NCI-H226 (cell line): Measurements from ENCODE around the gene CUBN.

ENCODE experiments used
- DNase-seq: peaks from one replicate; pipeline ENCODE4 v3.0.0-alpha.2; 2015

Gene CUBN

DNA sequence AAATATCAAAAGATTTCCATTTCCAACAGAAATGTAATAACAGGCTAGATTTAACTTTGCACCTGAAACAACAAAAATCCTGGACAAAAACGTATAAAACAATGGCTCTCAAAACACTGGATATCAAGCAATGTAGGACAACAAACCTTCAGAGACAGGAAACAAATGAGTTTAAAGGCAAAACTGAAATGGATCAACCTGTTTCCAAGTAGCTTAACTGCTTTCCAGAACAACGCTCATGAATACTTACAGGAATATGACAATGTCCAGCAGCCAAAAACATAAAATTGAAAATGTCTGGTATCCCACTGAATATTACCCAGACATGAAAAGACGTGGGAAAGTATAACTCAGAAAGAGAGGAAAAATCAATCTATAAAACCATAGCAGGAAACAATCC, 62.8 kb downstream of the CUBN start:
- DNase-seq: no peak

DNA sequence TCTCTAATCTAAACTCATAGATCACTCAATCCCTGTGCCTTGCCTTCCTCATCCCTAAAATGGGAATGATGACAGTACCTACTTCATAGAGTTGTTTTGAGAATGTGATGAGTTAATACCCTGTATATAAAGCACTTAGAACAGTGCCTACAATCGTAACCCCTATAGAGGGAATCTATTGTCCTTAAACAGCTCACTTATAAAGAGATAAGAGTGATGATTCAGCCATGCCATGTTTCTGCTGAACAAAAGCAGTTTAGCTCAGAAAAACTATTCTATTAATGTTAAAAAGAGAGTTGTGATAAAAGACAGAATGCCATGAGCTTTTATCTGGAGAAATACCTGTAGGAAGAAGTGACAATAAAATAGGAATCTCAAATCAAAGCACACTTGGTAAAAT, 63.6 kb downstream of the CUBN start:
- DNase-seq: no peak

DNA sequence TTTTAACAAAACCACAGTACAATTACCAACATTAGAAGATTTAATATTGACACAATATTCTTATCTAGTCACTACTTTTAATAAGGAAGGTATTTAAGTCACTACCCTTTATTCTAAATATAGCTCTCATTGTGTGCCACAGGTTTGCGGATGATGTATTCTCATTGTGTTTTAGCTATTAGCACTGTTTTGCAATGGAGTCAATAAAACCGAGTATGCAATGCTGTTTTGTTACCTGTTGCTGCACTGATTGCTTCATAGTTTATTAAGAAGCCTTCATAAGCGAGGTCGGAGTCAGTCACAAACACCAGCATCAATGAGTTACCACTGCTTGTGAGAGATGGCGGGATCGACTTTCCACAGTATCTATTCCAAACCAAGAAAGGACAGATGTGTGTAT, 64.3 kb downstream of the CUBN start:
- DNase-seq: no peak

DNA sequence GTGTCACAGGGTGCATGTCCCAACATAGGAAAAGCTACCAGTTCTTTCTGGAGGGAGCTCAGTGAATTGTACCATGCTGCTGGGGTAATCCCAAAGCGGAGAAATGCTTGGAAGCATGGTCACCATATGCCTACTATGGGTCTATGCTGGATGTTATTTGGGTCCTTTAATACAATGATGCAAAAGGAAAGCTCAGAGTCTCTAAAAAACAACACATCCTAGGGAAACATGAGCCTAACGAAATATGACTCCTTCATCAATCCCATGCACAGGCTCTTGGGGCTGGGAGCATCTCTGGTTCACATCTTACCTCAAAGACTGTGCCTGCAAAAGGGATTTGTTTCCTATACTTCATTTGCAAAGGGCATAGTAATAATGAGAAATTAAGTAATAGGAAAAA, 65.2 kb downstream of the CUBN start:
- DNase-seq: no peak

DNA sequence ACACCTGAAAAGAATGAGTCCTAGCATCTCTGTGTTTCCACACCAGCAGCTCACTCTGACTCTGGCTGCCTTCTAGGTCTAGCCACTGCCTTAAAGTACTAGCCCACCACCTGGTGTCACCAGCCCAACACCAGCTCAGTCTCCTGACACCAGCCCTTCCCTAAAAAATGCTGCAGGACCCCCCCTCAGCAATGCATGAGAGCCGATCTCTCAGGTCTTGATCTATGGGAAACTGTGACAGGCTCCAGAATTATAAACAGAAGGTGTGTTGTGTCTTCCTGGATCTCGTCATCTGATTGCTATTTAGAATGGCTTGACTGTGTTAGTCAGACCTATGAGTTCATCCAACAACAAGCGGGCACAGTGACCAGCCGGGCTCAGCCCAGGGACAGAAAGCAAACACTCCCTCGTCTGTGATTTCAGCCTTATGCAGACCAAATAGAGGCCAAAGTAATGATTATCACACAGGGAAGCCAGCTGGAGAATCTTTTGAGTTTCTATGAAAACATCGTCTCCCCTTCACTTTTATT, 66.6 kb downstream of the CUBN start:
- DNase-seq: peak; percentile 75

DNA sequence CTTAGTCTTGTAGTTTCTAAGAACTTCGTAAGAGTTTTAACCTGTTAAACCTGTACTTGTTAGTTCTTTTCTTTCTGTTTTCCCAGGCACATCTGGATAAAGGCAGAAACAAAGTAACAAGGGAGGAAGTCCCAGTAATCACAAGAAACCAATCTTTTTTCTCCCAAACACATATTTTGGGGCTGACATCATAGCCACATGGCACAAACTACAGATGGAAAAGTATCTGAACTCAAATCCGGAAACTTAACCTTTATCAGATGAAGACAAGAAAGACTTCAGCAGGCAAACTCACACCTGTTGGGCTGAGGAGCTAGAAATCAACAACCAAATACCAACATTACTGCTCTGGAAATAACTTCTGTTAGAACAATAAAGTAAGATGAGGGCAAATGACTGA, 67.1 kb downstream of the CUBN start:
- peak; percentile 72 for DNase-seq

DNA sequence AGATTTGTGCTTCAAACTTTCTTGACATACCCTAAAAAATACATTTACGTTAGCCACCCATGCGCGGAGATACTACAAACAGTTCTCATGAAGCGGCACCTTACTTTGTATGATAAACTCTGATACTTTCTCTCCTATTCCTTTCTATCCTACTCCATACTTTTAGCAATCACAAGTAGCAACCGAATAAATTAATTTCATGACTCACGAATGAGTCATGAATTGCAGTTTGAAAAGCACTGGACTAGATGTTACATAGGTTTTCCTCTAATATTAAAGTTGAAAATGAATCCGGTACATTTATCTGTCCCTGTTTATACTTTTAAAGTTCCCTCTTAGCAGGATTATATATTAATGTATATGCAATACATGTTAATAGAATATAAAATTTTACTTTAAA, 67.6 kb downstream of the CUBN start:
- DNase-seq: peak; percentile 79

DNA sequence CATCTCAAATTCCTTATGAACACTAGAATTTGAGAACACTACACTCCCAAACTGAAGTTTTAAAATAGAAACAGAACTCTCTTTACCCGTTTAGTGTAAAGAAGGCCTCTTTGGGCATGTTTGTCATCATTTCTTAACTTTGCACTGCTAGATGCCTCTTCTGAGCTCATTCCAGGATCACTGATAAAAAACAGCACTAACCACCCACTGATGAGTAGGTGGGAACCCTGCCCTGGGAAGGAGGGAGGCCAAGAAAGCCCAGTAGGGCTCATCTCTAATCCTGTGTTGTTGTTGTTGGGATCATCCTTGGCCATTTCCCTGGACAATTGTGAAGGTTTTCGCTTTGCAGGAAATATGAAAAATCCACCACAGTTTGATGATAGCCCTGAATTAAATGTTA, 68.2 kb downstream of the CUBN start:
- peak; percentile 47 for DNase-seq

DNA sequence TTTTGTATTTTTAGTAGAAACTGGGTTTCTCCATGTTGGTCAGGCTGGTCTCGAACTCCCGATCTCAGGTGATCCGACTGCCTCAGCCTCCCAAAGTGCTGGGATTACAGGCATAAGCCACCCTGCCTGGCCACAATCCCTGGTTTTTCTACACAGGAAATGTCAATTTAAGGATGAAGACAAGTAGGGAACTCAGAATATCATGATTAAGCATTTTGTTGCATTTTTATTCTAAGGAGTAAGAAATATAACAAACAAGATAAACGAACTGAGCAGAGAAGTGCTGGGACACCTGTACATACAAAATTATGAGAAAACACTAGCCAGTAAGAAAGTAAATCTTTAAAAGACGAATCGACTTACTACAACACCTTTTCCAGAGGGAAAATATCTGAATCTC, 69.3 kb downstream of the CUBN start:
- no peak for DNase-seq

DNA sequence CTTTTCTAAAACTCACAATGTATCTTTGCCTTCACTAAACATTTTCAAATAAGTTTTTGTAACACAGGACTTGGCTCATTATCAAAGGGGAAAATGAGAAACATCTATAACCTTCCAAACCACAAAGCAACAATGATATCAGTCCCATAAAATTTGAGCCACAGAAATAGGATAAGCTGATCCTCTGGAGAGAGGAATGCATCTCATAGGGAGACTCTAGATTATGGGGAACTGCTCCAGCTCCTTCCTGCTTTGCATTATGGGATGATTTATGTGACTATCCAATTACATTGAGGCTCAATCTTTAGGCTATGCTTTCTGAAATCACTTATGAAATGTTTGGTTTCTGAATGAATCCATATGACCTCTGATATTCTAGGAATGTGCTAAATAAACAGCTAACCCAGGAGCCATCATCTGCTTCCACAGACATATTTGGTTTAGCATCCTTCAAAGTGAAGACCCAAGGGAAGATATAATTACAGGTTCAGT, 70.4 kb downstream of the CUBN start:
- DNase-seq: peak; percentile 95

DNA sequence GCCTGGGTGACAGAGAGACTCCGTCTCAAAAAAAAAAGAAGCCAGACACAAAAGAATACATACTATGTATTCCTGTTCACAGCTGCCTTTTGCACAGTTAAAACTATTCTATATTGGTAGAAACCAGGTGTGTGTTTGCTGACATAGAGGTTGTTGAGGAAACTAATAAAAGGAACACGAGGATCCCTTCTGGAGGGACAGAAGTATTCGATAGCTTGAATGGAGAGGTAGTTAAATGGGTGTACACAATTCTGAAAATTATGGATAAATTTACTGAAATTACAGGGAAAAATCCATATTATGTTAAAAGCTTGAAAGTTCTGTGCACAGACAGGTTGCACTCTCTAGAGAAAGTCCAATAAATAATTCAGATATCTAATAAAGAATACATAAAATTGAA, 71.5 kb downstream of the CUBN start:
- DNase-seq: no peak

DNA sequence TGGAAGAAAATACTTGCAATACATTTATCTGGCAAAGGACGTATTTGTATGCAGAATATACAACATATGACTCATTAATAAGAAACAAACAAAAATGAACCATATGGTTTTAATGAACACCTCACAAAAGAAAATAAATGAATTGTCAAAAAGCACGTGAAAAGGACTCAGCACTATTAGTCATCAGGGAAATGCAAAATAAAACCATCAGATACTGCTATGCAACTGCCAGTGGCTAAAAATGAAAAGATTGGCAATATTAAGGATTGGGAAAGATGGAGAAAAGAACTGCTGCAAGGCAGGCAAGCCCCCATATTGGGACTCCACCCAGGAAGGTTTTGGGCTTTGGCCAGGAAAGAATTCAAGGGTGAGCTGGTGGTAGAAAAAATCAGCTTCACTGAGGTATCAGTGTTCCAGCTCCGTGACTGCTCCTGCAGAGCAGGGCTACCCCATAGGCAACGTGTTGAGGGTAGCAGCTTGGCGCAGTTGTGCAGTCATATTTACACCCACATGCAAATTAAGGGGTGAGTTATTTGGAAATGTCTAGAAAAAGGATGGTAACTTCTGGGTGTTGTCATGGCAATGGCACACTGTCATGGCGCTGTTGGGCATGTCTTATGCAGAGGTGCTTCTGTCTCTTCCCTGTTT, 72.7 kb downstream of the CUBN start:
- DNase-seq: no peak

DNA sequence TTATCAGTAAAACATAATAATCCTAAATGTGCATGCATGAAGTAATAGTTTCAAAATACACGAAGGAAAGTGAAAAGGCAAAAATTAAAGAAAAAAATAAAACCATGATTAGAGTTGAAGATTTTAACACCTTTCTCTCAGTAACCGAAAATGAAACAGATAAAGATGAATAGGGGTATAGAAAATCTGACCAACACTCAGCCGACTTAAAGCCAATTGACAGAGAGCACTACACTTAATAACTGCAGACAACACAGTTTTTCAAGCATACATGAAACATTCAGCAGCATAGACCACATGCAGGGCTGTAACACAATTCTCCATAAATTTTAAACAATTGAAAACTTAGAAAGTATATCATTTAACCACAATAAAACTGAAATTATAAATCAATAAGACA, 76.1 kb downstream of the CUBN start:
- no peak for DNase-seq

DNA sequence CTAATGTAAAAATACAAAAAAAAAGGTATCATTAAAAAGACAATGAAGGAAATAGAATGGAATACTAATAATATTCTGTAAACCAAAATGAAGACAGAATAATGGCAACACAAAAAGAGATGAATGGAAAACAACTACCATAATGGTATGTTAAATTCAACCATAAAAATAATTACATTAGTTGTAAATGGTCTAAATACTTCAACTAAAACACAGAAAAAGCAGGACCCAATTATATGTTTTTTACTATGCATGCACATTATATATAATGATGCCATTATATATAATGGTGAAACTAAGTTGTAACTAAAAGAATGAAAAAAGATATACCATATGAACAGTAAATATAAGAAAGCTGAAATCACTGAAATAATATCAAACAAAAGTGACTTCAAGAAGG, 76.5 kb downstream of the CUBN start:
- DNase-seq: no peak

DNA sequence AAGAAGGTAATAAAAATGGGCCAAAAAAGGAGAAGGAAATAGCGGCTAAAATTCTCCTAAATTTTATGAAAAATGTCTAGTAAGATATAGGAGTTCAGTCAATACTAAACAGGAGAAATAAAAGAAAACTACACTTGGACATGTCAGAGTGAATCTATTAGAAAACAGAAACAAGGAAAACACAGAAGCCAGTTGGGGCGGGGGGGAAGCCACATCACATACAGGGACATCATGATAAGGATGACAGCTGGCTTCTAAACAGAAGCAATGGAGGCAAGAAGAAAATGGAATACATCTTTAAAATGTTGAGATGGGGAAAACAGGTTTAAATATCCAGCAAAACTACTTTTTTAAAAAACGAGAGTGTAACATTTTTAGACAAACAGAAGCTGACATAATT, 77.8 kb downstream of the CUBN start:
- DNase-seq: no peak

DNA sequence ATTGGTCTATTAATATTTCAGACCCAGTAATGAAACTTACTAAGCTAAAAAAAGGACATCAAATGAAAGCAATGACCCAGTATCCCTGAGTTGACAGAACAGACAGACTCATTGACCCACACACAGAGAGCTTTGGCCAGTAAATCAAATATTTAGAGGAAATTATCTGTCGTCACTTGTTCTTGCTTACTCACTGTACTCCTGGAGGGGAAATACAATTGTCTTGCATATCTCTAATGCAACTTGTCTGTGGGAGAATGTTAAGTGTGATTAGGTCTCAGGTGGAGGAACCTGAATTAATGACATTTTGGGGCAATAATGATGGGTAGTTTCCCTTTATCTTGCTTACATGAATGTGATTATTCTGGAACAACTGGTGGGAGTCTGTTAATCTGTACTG, 80.4 kb downstream of the CUBN start:
- no peak for DNase-seq

DNA sequence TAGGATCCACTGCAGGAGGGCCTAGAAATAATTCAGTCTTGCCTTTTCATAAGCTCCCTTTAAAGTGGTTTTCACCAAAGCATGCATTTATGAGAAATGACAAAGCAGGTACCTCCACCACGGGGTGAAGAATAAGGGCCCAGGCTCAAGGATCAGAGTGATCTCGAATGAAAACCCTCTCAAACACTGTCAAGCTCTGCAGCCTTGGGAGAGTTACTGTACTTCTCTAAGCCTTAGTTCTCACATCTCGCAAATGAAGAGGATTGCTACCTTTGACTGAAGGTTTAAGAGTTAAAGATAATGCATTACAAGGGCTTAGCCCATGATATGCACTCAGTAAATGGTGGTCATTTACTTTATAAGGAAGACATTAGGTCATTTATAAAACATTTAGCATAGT, 81.7 kb downstream of the CUBN start:
- no peak for DNase-seq

DNA sequence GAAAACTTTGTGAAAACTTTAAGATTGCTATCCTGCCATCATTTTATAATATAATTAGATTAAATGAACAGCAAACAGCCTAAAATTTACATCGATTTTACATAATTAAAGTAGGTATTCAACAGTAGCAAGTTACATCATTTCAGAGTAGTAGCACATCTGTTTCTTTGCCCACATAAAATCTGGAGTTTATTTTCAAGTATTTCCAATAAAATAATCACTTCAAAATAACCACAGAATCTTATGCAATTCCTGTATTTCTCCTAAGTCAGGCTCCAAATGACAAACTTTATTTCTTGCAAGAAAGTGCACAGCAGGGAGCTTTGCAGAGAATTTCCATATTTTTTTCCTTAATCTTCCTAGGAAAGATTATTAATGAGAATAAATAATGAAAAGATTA, 82.6 kb downstream of the CUBN start:
- DNase-seq: no peak

DNA sequence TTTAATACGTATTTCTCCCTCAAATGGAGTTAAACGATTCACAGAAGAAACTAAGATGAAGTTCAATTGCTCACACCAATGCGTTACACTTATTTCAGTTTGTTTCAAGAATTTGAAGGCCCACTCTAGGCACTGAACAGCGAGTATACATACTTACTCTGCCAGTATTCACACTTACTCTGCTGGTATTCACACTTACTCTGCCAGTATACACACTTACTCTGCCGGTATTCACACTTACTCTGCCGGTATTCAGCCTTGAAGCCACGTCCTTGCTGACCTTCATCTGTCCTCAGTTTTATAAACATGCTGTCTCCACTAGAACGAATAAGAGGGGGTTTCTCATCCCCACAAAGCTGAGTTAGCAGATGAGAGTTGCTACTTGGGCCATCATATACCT, 86.0 kb downstream of the CUBN start:
- no peak for DNase-seq

DNA sequence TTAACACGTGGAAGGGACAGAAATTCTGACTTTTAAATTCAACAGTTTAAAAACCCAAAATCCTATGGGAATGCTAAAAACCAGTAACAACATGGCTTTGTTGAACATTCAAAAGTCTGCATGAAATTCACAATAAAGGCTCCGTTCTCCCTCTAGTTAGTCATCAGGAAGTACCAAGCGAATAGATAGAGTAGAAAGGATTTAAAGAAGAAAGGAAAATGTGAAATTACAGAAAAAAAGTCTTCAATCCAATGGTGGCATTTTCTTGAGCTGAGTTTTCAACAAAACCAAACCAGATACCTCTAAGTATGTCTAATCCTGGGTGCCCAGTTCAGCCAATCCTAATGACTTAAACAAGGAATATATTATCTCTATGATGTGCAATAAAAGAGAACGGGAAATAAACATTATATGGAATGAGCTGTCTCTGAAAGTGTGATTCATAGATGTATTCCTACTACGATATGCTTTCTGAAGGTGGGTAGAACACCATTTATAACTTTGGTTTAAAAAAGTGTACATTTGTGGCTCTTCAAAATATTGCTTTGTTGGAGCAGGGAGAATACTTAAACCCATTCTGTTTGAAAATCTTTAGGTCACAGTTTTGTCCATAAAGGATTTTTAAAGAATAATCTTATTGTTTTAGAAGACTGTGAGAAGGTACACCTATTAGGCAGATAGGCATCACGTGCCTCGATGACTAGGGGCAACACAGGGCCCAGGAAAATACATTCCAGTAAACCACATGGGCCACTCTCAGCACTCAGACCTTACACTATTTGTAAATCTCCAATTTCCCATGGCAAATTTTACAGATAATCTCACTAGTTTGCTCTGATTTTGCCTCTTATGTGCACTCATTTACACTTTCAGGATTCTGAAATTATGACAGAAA, 87.7 kb downstream of the CUBN start:
- DNase-seq: no peak

DNA sequence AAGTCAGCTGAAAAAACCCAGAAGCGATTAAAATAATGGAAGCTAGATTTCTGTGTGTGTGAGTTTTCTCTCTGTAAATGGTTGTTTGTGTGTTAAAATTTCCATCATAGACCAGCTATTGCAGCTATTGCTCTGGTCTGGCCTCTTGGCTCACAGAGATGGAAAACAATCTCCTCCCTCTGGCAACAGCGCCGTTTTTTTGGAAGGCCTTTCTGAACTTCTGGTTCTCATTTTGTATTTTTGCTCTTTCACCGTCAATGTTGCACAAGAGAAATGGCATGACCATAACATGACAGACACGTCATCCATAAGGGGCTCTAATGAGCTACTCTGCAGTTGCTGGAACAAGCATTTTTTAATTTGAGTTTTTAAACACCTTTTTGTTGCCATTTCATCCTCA, 91.0 kb downstream of the CUBN start:
- no peak for DNase-seq

DNA sequence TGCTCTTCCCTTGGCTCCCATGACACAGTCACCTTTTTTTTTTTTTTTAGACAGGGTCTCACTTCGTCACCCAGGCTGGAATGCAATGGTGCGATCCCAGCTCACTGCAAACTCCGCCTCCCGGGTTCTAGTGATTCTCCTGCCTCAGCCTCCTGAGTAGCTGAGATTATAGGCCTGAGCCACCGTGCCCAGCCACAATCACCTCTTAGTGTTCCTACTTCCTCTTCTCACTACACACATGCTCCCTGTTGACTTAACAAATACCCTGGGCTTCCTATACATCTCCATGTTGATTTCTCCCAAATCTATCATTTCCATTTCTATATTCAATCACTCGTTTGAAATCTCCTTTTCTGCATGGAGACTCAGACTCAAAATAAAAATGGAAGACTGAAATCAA, 91.7 kb downstream of the CUBN start:
- no peak for DNase-seq

DNA sequence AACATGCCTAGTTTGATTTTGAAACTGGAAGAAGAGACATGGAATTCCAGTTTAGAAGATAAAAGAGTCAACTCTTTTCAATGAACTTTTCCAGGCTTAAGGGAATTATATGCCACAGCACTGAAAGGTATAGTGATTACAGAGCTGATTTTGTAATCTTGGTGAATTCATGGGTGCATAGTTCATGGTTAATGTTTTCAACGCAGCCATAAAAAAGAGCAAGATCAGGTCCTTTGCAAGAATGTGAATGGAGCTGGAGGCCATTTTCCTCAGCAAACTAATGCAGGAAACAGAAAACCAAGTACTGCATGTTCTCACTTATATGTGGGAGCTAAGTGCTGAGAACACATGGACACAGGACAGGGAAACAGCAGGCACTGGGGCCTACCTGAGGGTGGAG, 94.2 kb downstream of the CUBN start:
- DNase-seq: no peak

DNA sequence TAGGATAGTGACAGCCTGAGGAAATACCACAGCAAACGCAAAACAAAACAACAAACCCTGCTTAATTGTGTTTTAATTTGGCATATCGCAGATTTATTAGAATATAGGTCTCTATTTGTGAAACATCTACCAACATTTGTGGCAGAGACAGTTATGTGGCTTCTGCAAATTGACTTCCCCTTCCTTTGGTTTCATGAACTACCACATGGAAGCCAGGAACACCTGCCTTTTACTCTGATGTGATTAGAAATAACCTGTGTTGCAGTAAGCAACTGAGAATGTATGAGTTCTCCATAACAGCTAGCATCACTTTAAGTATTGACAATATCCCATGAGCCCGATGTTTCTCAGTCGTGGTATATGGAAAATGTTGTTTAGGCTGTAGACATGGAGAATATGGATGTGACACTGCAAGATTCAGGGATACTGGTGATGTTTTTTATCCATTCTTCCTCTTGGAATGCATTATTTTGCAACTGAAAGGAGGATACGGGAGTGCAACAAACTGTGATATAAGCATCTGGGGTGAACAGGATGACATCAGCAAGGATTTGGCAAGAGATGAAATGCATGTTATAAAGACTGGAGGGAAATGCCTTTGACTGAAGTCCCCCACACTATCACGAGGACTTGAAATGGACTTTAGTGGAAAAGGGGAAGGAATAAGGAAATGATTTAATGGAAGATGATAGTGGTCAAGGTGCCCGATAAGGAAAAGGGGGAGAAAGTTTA, 95.9 kb downstream of the CUBN start:
- peak; percentile 83 for DNase-seq
